ENCODE data around the gene PDCD4. TPM values are rescaled to one million over a fixed set of nuclear protein-coding genes. Genes with fewer than 3 reads are reported as not detected.
A peak's percentile ranks its signal among the peaks of the same experiment; 100 is the strongest.

The PDCD4 gene
- total RNA-seq, result 10 to 100 TPM in 1 of 4 donors, 1 to 10 TPM in 3; 6.4 to 15.6 (median 9.8) TPM

DNA sequence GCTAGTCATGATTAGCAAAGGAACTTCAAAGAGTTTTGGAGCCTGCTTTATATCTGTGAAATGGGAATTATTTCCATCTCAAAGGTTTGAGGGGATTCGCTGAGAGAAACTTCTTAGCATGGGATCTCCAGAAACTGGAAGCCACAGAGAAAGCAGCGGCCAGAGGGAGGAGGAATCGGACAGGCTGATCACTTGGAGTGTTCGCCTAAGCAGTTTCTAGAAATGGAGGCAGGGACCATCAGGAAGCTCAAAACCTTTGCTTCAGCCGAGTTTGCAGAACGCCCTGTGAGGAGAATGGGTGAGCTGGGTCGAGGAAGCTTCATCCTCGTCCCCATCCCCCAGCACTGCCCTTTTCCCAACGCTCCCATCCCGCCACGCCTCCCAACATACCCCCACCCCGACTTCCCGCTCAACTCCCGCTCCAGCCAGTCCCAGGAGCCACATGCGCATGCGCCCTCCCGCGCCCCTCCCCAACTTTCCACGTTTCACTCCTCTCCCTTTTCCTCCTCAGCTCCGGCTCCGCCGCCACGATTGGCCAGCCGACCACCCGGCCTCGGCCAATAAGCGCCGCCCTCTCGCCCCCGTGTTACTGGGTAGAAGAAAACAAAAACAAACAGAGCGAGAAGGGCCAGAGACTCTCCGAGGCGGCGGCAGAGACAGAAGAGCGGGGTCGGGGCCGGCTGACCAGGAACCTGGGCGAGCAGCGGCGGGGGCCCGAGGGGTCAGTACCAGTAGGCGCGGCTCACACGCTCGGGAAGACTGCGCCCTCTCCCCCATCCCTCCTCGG, at the start of gene PDCD4:
Gene PDCD4, plus strand, starts transcription at position 631 of the 787 bp plus-strand sequence. CDS start 4,100 bp downstream, outside the sequence.
- Histone ChIP-seq H3K27me3 (no peaks in the 10 kb centered on the region), H3K9me3 (no peaks in the 10 kb centered on the region), H3K4me3 (peak within 1 kb of the TSS; percentile 71 to 100 (median 88)), H3K27ac (peak within 1 kb of the TSS; percentile 85 to 96 (median 96)), H3K36me3 (no peaks in the 10 kb centered on the region), H3K4me1 (peaks cover 9 to 20% of the 10 kb centered on the region in 2 donors)
- peak; percentile 93 to 96 for ATAC-seq
- TF ChIP-seq, protein P1, sequence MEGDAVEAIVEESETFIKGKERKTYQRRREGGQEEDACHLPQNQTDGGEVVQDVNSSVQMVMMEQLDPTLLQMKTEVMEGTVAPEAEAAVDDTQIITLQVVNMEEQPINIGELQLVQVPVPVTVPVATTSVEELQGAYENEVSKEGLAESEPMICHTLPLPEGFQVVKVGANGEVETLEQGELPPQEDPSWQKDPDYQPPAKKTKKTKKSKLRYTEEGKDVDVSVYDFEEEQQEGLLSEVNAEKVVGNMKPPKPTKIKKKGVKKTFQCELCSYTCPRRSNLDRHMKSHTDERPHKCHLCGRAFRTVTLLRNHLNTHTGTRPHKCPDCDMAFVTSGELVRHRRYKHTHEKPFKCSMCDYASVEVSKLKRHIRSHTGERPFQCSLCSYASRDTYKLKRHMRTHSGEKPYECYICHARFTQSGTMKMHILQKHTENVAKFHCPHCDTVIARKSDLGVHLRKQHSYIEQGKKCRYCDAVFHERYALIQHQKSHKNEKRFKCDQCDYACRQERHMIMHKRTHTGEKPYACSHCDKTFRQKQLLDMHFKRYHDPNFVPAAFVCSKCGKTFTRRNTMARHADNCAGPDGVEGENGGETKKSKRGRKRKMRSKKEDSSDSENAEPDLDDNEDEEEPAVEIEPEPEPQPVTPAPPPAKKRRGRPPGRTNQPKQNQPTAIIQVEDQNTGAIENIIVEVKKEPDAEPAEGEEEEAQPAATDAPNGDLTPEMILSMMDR (IDR thresholded peaks at IDR 0.05 in 4 of 5, conservative IDR thresholded peaks at IDR 0.05 in 1 of 5), result no peak
- peak; percentile 77 to 95 for TF ChIP-seq POLR2A (IDR thresholded peaks at IDR 0.05)
- peak; percentile 98 to 99 for DNase-seq
- intact Hi-C loops (cut with DNase I; ENCODE audit: low total_unique reads) (loop anchor here (1.0 to 10.0 kb wide), 5 partner anchors 21 to 267 kb away; partner anchors contain the start of genes BBIP1 and SHOC2), in situ Hi-C loops (cut with MboI; ENCODE audit: low sequenced_read_pairs in 4 of 4) (loop anchor here in 1 of 4 donors (10.0 kb wide), 1 partner anchor 67 kb away; no protein-coding TSS in a partner anchor)

DNA sequence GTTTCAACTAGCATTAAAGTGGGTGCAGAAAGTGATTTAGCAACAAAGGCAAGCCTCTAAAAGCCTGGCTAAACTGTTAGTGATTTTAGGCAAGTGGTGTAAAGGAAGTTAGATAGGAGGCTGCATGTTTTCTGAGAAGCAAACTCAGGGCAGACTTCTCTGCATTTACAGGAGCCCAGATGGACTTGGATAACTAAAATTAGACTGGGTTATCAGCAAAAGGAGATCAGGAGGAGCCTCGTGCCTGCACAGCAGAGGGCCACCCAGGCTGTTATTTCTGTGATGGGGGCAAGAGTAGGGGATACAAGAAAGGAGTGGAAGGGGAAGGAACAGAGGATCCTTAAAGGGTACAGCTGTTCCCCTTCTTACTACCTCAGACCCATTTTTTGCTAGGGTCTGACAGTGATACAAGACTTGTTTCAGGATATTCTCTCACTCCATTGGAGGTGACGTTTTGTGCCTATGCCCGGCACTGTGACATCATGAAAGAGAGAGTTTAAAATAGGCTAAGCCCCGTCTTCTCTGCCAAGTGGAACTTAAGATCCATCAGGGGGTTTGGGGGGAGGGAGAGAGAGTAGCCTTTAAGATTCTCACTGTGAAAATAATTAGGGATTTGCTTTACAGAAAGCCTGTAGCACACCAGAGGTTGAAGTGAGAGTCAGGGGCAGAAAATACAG, 49.6 kb upstream of the PDCD4 start:
- ATAC-seq, result no peak

DNA sequence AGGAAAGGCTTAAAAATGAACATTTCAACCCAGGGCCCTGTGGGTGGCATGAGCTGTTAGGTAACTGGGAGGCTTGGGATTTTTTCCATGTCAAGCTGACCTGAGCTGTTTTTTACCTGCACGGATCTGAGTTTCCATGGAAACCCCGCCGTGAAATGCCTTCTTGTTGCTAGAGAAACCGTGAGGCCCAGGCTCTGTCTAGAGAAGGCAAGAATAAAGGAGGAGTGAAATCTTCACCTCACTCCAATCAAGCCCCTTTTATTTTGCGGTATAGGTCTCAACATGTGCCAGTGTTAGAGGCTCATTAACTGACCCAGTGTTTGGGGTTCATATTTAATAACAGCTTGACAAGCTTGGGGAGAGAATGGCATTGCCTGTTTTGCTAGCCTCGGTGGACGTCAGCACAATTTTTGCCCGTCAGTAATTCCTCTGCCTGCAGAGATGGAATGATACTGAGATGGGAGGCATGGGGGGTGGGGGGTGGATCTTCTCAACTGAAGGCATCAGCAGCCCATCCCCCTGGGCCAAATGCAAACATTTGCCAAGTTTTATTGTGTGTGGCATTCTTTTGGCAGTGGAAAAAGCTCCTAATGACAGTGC, 48.9 kb upstream of the PDCD4 start:
- Histone ChIP-seq H3K27me3 (no peaks in the 10 kb centered on the region), H3K27ac (peak overlapping the region; percentile 87 to 96 (median 90)), H3K4me3 (no peak overlapping the region), H3K9me3 (no peaks in the 10 kb centered on the region), H3K4me1 (peaks cover 79 to 85% of the 10 kb centered on the region in 2 donors), H3K36me3 (no peaks in the 10 kb centered on the region)
- TF ChIP-seq, protein P1 (IDR thresholded peaks at IDR 0.05 in 4 of 5, conservative IDR thresholded peaks at IDR 0.05 in 1 of 5), result no peak
- TF ChIP-seq POLR2A (IDR thresholded peaks at IDR 0.05), result no peak
- intact Hi-C loops (cut with DNase I; ENCODE audit: low total_unique reads), result loop anchor here (10.0 kb wide), 1 partner anchor 78 kb away; no protein-coding TSS in a partner anchor
- in situ Hi-C loops (cut with MboI; ENCODE audit: low sequenced_read_pairs in 4 of 4), result no loop called here
- DNase-seq (no peak), ATAC-seq (no peak)

More for the DNA sequence above, 49.6 kb upstream of the PDCD4 start:
- H3K4me1 ChIP-seq, result peaks cover 80 to 81% of the 10 kb centered on the region in 2 donors
- DNase-seq, result no peak
- H3K27ac ChIP-seq, result peak overlapping the region; percentile 87 to 96 (median 90)
- TF ChIP-seq POLR2A (IDR thresholded peaks at IDR 0.05), result no peak
- TF ChIP-seq, protein P1 (IDR thresholded peaks at IDR 0.05 in 4 of 5, conservative IDR thresholded peaks at IDR 0.05 in 1 of 5), result no peak
- no peaks in the 10 kb centered on the region for H3K9me3 ChIP-seq
- intact Hi-C loops (cut with DNase I; ENCODE audit: low total_unique reads) (loop anchor here (10.0 kb wide), 1 partner anchor 77 kb away; no protein-coding TSS in a partner anchor), in situ Hi-C loops (cut with MboI; ENCODE audit: low sequenced_read_pairs in 4 of 4) (no loop called here)
- H3K27me3 ChIP-seq, result no peaks in the 10 kb centered on the region
- H3K36me3 ChIP-seq, result no peaks in the 10 kb centered on the region
- no peak overlapping the region for H3K4me3 ChIP-seq

DNA sequence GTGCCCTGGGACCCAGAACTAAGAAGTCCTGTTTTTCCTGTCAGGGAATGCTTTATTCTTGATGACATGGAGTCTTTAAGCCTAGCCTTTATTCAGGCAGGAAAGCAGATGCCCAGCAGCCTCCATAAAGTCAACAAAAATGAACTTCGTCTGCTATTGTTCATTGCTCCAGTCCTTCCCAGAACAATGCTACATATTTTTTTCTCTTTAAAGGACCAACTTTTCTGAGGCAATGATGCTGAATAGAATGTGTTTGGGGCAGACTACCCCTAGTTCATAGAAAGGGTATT, 47.6 kb upstream of the PDCD4 start:
- Histone ChIP-seq H3K9me3 (no peaks in the 10 kb centered on the region), H3K4me1 (peaks cover 75 to 81% of the 10 kb centered on the region in 2 donors), H3K27ac (peak overlapping the region; percentile 72 to 96 (median 82)), H3K27me3 (no peaks in the 10 kb centered on the region), H3K36me3 (no peaks in the 10 kb centered on the region), H3K4me3 (no peak overlapping the region)
- intact Hi-C loops (cut with DNase I; ENCODE audit: low total_unique reads) (loop anchor here (10.0 kb wide), 1 partner anchor 79 kb away; no protein-coding TSS in a partner anchor), in situ Hi-C loops (cut with MboI; ENCODE audit: low sequenced_read_pairs in 4 of 4) (no loop called here)
- TF ChIP-seq, protein P1 (IDR thresholded peaks at IDR 0.05 in 4 of 5, conservative IDR thresholded peaks at IDR 0.05 in 1 of 5), result no peak
- no peak for TF ChIP-seq POLR2A (IDR thresholded peaks at IDR 0.05)
- DNase-seq (no peak), ATAC-seq (no peak)

Measured in gastrocnemius medialis (tissue), 4 donors.